GM23338 (cell line): Measurements from ENCODE around the gene EP400.

Source experiments
- CREB1 ChIP-seq: fragments of 250-450 bp; sonication (Bioruptor Pico); IDR thresholded peaks from 2 replicates; pipeline ENCODE4 v1.5.0; 2020; ENCODE audit warnings: low read depth, mild to moderate bottlenecking, moderate library complexity
- EZH2 ChIP-seq: fragments of 200-600 bp; sonication (generic); IDR thresholded peaks from one replicate; pipeline ENCODE4 v1.8.0; 2017; ENCODE audit warnings: antibody characterized with exemption, mild to moderate bottlenecking, low read depth; ENCODE audit not compliant: unreplicated experiment
- EZH2phosphoT487 ChIP-seq: fragments of 200-600 bp; sonication (generic); IDR thresholded peaks from one replicate; pipeline ENCODE4 v1.8.1; 2018; ENCODE audit warnings: antibody characterized with exemption; ENCODE audit not compliant: unreplicated experiment
- JUNB ChIP-seq: IDR thresholded peaks from one replicate; pipeline ENCODE4 v1.6.1; 2016; ENCODE audit warnings: antibody characterized with exemption; ENCODE audit not compliant: unreplicated experiment
- NANOG ChIP-seq: IDR thresholded peaks from 2 replicates; pipeline ENCODE4 v1.6.1; 2016; ENCODE audit warnings: antibody characterized with exemption, borderline replicate concordance
- POLR2AphosphoS5 ChIP-seq: IDR thresholded peaks from 2 replicates; pipeline ENCODE4 v1.6.1; 2016; ENCODE audit warnings: antibody characterized with exemption, low read depth
- ZNF114 ChIP-seq: fragments of 250-450 bp; sonication (Bioruptor Pico); IDR thresholded peaks from 2 replicates; pipeline ENCODE4 v1.5.0; 2020; ENCODE audit warnings: mild to moderate bottlenecking, moderate library complexity
- ZNF331 ChIP-seq: fragments of 250-450 bp; sonication (Bioruptor Pico); IDR thresholded peaks from 2 replicates; pipeline ENCODE4 v1.5.0; 2020; ENCODE audit warnings: low read depth, mild to moderate bottlenecking, moderate library complexity
- TF ChIP-seq, protein P1 (sequence below), 2 experiments: fragments of 200-600 bp in 1 of 2; sonication (generic) in 1 of 2; conservative IDR thresholded peaks; 2 replicates each; pipeline versions ENCODE4 v1.5.1 to v1.6.1; 2016 to 2017; ENCODE audit warnings: antibody characterized with exemption in 2 of 2, low read depth in 2 of 2, mild to moderate bottlenecking in 2 of 2, moderate library complexity in 1 of 2

DNA sequence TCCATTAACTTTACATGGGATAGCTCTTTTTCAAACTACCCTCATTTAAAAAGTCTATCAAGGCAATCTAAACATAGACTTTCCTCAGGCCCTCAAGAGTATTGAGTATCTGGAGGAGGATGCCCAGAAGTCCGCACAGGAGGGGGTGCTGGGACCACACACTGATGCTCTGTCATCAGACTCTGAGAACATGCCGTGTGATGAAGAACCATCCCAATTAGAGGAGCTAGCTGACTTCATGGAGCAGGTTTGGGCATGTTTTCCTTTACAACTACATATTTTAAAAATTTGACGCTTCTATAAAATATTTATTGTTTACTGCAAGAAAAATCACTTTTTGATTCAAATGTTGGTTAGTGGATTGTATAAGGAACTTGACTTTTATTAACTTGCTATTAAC lies 93.5 kb downstream of the EP400 start:
- TF ChIP-seq, protein P1, sequence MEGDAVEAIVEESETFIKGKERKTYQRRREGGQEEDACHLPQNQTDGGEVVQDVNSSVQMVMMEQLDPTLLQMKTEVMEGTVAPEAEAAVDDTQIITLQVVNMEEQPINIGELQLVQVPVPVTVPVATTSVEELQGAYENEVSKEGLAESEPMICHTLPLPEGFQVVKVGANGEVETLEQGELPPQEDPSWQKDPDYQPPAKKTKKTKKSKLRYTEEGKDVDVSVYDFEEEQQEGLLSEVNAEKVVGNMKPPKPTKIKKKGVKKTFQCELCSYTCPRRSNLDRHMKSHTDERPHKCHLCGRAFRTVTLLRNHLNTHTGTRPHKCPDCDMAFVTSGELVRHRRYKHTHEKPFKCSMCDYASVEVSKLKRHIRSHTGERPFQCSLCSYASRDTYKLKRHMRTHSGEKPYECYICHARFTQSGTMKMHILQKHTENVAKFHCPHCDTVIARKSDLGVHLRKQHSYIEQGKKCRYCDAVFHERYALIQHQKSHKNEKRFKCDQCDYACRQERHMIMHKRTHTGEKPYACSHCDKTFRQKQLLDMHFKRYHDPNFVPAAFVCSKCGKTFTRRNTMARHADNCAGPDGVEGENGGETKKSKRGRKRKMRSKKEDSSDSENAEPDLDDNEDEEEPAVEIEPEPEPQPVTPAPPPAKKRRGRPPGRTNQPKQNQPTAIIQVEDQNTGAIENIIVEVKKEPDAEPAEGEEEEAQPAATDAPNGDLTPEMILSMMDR (conservative IDR thresholded peaks at IDR 0.05; ENCODE audit: low read depth in 2 of 2), result no peak
- TF ChIP-seq ZNF331, result no peak
- no peak for TF ChIP-seq JUNB
- no peak for TF ChIP-seq EZH2phosphoT487
- no peak for TF ChIP-seq POLR2AphosphoS5
- no peak for TF ChIP-seq EZH2
- no peak for TF ChIP-seq ZNF114
- TF ChIP-seq CREB1 (CRISPR knock-in tag), result no peak
- no peak for TF ChIP-seq NANOG
